Nephron (organoid): ENCODE data around the gene RPRD1B.

Source experiments
- H3K27ac Mint-ChIP-seq, 3 experiments: 2 replicates each; pipeline ENCODE4 v1.8.0; 2020; ENCODE audit warnings: mixed read lengths in 3 of 3, mild to moderate bottlenecking in 2 of 3, moderate library complexity in 1 of 3
- H3K27me3 Mint-ChIP-seq: 2 replicates; pipeline ENCODE4 v1.8.0; 2021; ENCODE audit warnings: low read depth, mild to moderate bottlenecking, moderate library complexity, mixed read lengths
- H3K36me3 Mint-ChIP-seq: 2 replicates; pipeline ENCODE4 v1.8.0; 2020; ENCODE audit warnings: low read depth, mixed read lengths
- H3K4me1 Mint-ChIP-seq: 2 replicates; pipeline ENCODE4 v1.8.0; 2020; ENCODE audit warnings: mixed read lengths
- H3K4me3 Mint-ChIP-seq, 3 experiments: 2 replicates each; pipeline ENCODE4 v1.8.0; 2020; ENCODE audit warnings: mild to moderate bottlenecking in 3 of 3, mixed read lengths in 3 of 3, moderate library complexity in 2 of 3
- H3K9me3 Mint-ChIP-seq: 2 replicates; pipeline ENCODE4 v1.8.0; 2020; ENCODE audit warnings: mixed read lengths
- TF ChIP-seq, protein P1 (sequence below), 3 experiments: fragments of 200-600 bp; sonication (generic); IDR thresholded peaks; one replicate each; pipeline ENCODE4 v1.5.0; 2021; ENCODE audit warnings: antibody characterized with exemption in 3 of 3; ENCODE audit not compliant: unreplicated experiment in 3 of 3

The RPRD1B gene

DNA sequence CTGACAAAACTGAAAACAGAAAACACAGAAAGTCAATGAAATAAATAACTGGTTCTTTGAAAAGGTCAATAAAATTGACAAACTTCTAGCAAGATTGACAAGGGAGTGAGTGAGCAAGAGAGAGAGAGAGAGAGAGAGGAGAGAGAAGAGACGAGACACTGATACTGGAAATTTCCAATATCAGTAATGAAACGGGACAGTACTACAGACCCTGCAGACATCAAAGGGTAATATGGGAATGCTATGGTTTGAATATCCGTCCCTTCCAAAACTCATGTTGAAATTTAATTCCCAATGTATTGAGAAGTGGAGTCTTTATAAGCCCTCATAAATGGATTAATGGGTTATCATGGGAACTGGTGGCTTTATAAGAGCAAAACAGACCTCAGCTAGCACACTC is 4.1 kb upstream of the RPRD1B start:
- no peak overlapping the region for H3K27ac Mint-ChIP-seq
- peaks cover 9% of the 10 kb centered on the region for H3K9me3 Mint-ChIP-seq
- TF ChIP-seq, protein P1, sequence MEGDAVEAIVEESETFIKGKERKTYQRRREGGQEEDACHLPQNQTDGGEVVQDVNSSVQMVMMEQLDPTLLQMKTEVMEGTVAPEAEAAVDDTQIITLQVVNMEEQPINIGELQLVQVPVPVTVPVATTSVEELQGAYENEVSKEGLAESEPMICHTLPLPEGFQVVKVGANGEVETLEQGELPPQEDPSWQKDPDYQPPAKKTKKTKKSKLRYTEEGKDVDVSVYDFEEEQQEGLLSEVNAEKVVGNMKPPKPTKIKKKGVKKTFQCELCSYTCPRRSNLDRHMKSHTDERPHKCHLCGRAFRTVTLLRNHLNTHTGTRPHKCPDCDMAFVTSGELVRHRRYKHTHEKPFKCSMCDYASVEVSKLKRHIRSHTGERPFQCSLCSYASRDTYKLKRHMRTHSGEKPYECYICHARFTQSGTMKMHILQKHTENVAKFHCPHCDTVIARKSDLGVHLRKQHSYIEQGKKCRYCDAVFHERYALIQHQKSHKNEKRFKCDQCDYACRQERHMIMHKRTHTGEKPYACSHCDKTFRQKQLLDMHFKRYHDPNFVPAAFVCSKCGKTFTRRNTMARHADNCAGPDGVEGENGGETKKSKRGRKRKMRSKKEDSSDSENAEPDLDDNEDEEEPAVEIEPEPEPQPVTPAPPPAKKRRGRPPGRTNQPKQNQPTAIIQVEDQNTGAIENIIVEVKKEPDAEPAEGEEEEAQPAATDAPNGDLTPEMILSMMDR (IDR thresholded peaks at IDR 0.05; ENCODE audit: unreplicated experiment in 3 of 3), result no peak
- peaks cover 43% of the 10 kb centered on the region for H3K36me3 Mint-ChIP-seq
- peaks cover 14% of the 10 kb centered on the region for H3K4me1 Mint-ChIP-seq
- peak overlapping the region in 2 of 3 experiments; percentile 22 to 32 for H3K4me3 Mint-ChIP-seq
- H3K27me3 Mint-ChIP-seq, result no peaks in the 10 kb centered on the region

- peak overlapping the region; percentile 84 to 96 (median 86) for H3K27ac Mint-ChIP-seq
These were observed 1.6 kb upstream of the RPRD1B start for GRCh38 chr20:38031957-38032356.

GRCh38 chr20:38032585-38033329 is 789 bp upstream of the RPRD1B start:
- peak overlapping the region; percentile 86 to 99 (median 96) for H3K27ac Mint-ChIP-seq
- peaks cover 9% of the 10 kb centered on the region for H3K9me3 Mint-ChIP-seq
- H3K36me3 Mint-ChIP-seq, result peaks cover 50% of the 10 kb centered on the region
- H3K27me3 Mint-ChIP-seq, result no peaks in the 10 kb centered on the region
- H3K4me1 Mint-ChIP-seq, result peaks cover 36% of the 10 kb centered on the region
- peak overlapping the region; percentile 96 to 98 (median 97) for H3K4me3 Mint-ChIP-seq
- TF ChIP-seq, protein P1 (IDR thresholded peaks at IDR 0.05; ENCODE audit: unreplicated experiment in 3 of 3), result no peak

More at GRCh38 chr20:38031957-38032356, 1.6 kb upstream of the RPRD1B start:
- Mint-ChIP-seq H3K9me3 (peaks cover 9% of the 10 kb centered on the region), H3K27me3 (no peaks in the 10 kb centered on the region), H3K4me1 (peaks cover 29% of the 10 kb centered on the region), H3K36me3 (peaks cover 45% of the 10 kb centered on the region), H3K4me3 (peak overlapping the region; percentile 96 to 98 (median 97))
- TF ChIP-seq, protein P1 (IDR thresholded peaks at IDR 0.05; ENCODE audit: unreplicated experiment in 3 of 3), result no peak

DNA sequence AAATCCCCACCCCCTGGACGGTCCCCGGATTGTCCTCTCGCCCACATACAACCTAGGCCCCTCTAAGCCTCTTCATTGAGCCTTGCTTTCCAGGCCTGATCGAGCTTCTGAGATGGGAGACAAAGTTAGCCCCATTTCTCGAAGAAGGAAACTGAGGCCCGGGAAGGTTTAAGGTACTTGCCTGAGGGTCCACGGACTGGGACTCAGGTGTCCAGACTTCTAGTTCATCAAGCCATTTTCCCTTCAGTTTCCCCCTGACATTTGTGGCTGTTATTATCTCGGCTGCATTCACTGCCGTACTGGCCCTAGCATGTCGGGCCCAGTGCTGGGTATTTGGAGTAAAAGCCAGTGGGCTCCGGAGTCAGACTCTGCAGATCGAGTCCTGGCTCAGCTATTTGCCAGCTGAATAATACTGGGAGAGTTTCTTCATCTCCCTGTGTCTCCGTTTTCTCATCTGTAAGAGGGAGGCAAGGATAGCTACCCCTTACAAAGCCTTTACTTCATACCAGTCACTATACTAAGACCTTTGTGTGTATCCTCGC is 633 bp downstream of the RPRD1B start:
- peaks cover 38% of the 10 kb centered on the region for H3K36me3 Mint-ChIP-seq
- peak overlapping the region; percentile 86 to 99 (median 96) for H3K27ac Mint-ChIP-seq
- TF ChIP-seq, protein P1 (IDR thresholded peaks at IDR 0.05; ENCODE audit: unreplicated experiment in 3 of 3), result no peak
- no peaks in the 10 kb centered on the region for H3K27me3 Mint-ChIP-seq
- H3K4me3 Mint-ChIP-seq, result peak overlapping the region; percentile 96 to 98 (median 97)
- H3K4me1 Mint-ChIP-seq, result peaks cover 36% of the 10 kb centered on the region
- peaks cover 6% of the 10 kb centered on the region for H3K9me3 Mint-ChIP-seq

GRCh38 chr20:38034961-38035360 is 1.4 kb downstream of the RPRD1B start:
- TF ChIP-seq, protein P1 (IDR thresholded peaks at IDR 0.05; ENCODE audit: unreplicated experiment in 3 of 3), result no peak

More at GRCh38 chr20:38034961-38035360, 1.4 kb downstream of the RPRD1B start:
- Mint-ChIP-seq H3K27ac (peak overlapping the region; percentile 86 to 99 (median 96)), H3K4me1 (peaks cover 36% of the 10 kb centered on the region), H3K4me3 (peak overlapping the region; percentile 96 to 98 (median 97)), H3K36me3 (peaks cover 35% of the 10 kb centered on the region), H3K9me3 (peaks cover 3% of the 10 kb centered on the region), H3K27me3 (no peaks in the 10 kb centered on the region)
